Measurements from ENCODE around the gene FAM216A. TPM values are rescaled to one million over a fixed set of nuclear protein-coding genes. Genes with fewer than 3 reads are reported as not detected.

Gene FAM216A
- total RNA-seq, 1 donor from 2014 or later: 11.3 TPM

- no peaks in the 10 kb centered on the region for H3K9me3 Mint-ChIP-seq (ENCODE audit: unreplicated experiment)
- H3K27ac Mint-ChIP-seq (ENCODE audit: unreplicated experiment): peak overlapping the region; percentile 98
- H3K27ac ChIP-seq (ENCODE audit: low read depth, low read length): peak overlapping the region; percentile 88
- peak overlapping the region; percentile 96 for H3K9ac ChIP-seq (ENCODE audit: low read length)
- no peaks in the 10 kb centered on the region for H3K36me3 Mint-ChIP-seq (ENCODE audit: low read depth, unreplicated experiment)
- no peak for FAIRE-seq
- no peaks in the 10 kb centered on the region for H3K9me3 ChIP-seq (ENCODE audit: insufficient read depth, low read depth, low read length)
- DNase-seq (ENCODE audit: low read depth): no peak
- peaks cover 49% of the 10 kb centered on the region for H3K79me2 ChIP-seq (ENCODE audit: insufficient read depth, low read length)
- peaks cover 11% of the 10 kb centered on the region for H3K4me1 ChIP-seq (ENCODE audit: insufficient read depth, low read length)
- H3K4me1 Mint-ChIP-seq (ENCODE audit: low read depth, unreplicated experiment): peaks cover 2% of the 10 kb centered on the region
- H3K4me3 ChIP-seq (ENCODE audit: insufficient read depth, low read depth, low read length): peak overlapping the region; percentile 96
- no peaks in the 10 kb centered on the region for H3K27me3 ChIP-seq (ENCODE audit: insufficient read depth, low read length)
- no peaks in the 10 kb centered on the region for H3K27me3 Mint-ChIP-seq (ENCODE audit: low read depth, unreplicated experiment)
- H3K4me3 Mint-ChIP-seq (ENCODE audit: unreplicated experiment): peak overlapping the region; percentile 99
- H3K36me3 ChIP-seq (ENCODE audit: insufficient read depth, low read length): peaks cover 9% of the 10 kb centered on the region
- no peak for TF ChIP-seq CTCF (IDR thresholded peaks at IDR 0.05; ENCODE audit: insufficient read depth, low read depth, low read length)
- no peak for TF ChIP-seq EZH2 (IDR thresholded peaks at IDR 0.05; ENCODE audit: insufficient read depth, low read length)
- H4K20me1 ChIP-seq (ENCODE audit: insufficient read depth, low read length): peaks cover 6% of the 10 kb centered on the region
- H2AFZ ChIP-seq (ENCODE audit: low read depth, low read length): peak overlapping the region; percentile 85
- H3K4me2 ChIP-seq (ENCODE audit: low read length): peak overlapping the region; percentile 87
Measured at GRCh38 chr12:110467847-110468213, 815 bp upstream of the FAM216A start.

- FAIRE-seq: no peak
- H3K4me3 Mint-ChIP-seq (ENCODE audit: unreplicated experiment): no peak overlapping the region
- H3K4me1 Mint-ChIP-seq (ENCODE audit: low read depth, unreplicated experiment): no peaks in the 10 kb centered on the region
- Histone ChIP-seq H3K4me2 (ENCODE audit: low read length) (no peak overlapping the region), H3K4me1 (ENCODE audit: insufficient read depth, low read length) (no peaks in the 10 kb centered on the region), H3K27me3 (ENCODE audit: insufficient read depth, low read length) (no peaks in the 10 kb centered on the region), H3K9ac (ENCODE audit: low read length) (no peak overlapping the region), H3K36me3 (ENCODE audit: insufficient read depth, low read length) (peaks cover 3% of the 10 kb centered on the region), H3K4me3 (ENCODE audit: insufficient read depth, low read depth, low read length) (no peak overlapping the region), H3K27ac (ENCODE audit: low read depth, low read length) (no peak overlapping the region), H3K9me3 (ENCODE audit: insufficient read depth, low read depth, low read length) (no peaks in the 10 kb centered on the region), H4K20me1 (ENCODE audit: insufficient read depth, low read length) (no peaks in the 10 kb centered on the region), H2AFZ (ENCODE audit: low read depth, low read length) (no peak overlapping the region), H3K79me2 (ENCODE audit: insufficient read depth, low read length) (peaks cover 3% of the 10 kb centered on the region)
- no peak for DNase-seq (ENCODE audit: low read depth)
- no peak overlapping the region for H3K27ac Mint-ChIP-seq (ENCODE audit: unreplicated experiment)
- H3K9me3 Mint-ChIP-seq (ENCODE audit: unreplicated experiment): no peaks in the 10 kb centered on the region
- H3K27me3 Mint-ChIP-seq (ENCODE audit: low read depth, unreplicated experiment): no peaks in the 10 kb centered on the region
- H3K36me3 Mint-ChIP-seq (ENCODE audit: low read depth, unreplicated experiment): no peaks in the 10 kb centered on the region
- TF ChIP-seq EZH2 (IDR thresholded peaks at IDR 0.05; ENCODE audit: insufficient read depth, low read length) (no peak), CTCF (IDR thresholded peaks at IDR 0.05; ENCODE audit: insufficient read depth, low read depth, low read length) (no peak)
Measured at GRCh38 chr12:110475426-110475825, 6.8 kb downstream of the FAM216A start.

- Histone ChIP-seq H2AFZ (ENCODE audit: low read depth, low read length) (no peak overlapping the region), H3K4me2 (ENCODE audit: low read length) (no peak overlapping the region), H3K4me3 (ENCODE audit: insufficient read depth, low read depth, low read length) (no peak overlapping the region), H3K9ac (ENCODE audit: low read length) (no peak overlapping the region), H3K9me3 (ENCODE audit: insufficient read depth, low read depth, low read length) (no peaks in the 10 kb centered on the region), H3K27me3 (ENCODE audit: insufficient read depth, low read length) (no peaks in the 10 kb centered on the region), H3K27ac (ENCODE audit: low read depth, low read length) (no peak overlapping the region), H4K20me1 (ENCODE audit: insufficient read depth, low read length) (peaks cover 8% of the 10 kb centered on the region), H3K4me1 (ENCODE audit: insufficient read depth, low read length) (peaks cover 8% of the 10 kb centered on the region), H3K79me2 (ENCODE audit: insufficient read depth, low read length) (peaks cover 58% of the 10 kb centered on the region), H3K36me3 (ENCODE audit: insufficient read depth, low read length) (peaks cover 17% of the 10 kb centered on the region)
- Mint-ChIP-seq H3K36me3 (ENCODE audit: low read depth, unreplicated experiment) (peaks cover 1% of the 10 kb centered on the region), H3K9me3 (ENCODE audit: unreplicated experiment) (no peaks in the 10 kb centered on the region), H3K27me3 (ENCODE audit: low read depth, unreplicated experiment) (no peaks in the 10 kb centered on the region), H3K27ac (ENCODE audit: unreplicated experiment) (peak overlapping the region; percentile 84), H3K4me3 (ENCODE audit: unreplicated experiment) (peak overlapping the region; percentile 69), H3K4me1 (ENCODE audit: low read depth, unreplicated experiment) (peaks cover 11% of the 10 kb centered on the region)
- TF ChIP-seq CTCF (IDR thresholded peaks at IDR 0.05; ENCODE audit: insufficient read depth, low read depth, low read length) (no peak), EZH2 (IDR thresholded peaks at IDR 0.05; ENCODE audit: insufficient read depth, low read length) (no peak)
- DNase-seq (ENCODE audit: low read depth) (peak; percentile 37), FAIRE-seq (no peak)
Measured at GRCh38 chr12:110498984-110499706, 30.5 kb downstream of the FAM216A start.
